Mesendoderm (in vitro differentiated cells): ENCODE results near the gene PRKAB2.
"Not testable (repeated sequence)": the region's sequence is repeated elsewhere in the genome, so short reads cannot be mapped to it uniquely, and the experiment has no call there.

Experiments used
- DNase-seq: peaks from one replicate; pipeline ENCODE4 v3.0.0; 2013
- H2AK5ac ChIP-seq: 2 replicates; pipeline ENCODE4 v1.6.1; 2013; ENCODE audit warnings: low read length, inconsistent platforms
- H2BK120ac ChIP-seq: 2 replicates; pipeline ENCODE4 v1.6.1; 2013; ENCODE audit warnings: low read depth, mild to moderate bottlenecking, low read length, moderate library complexity, mixed read lengths
- H2BK15ac ChIP-seq: replicated peaks from 2 replicates; pipeline ENCODE4 v1.6.1; 2013; ENCODE audit warnings: low read depth, mild to moderate bottlenecking, moderate library complexity
- H2BK5ac ChIP-seq: 2 replicates; pipeline ENCODE4 v1.6.1; 2013; ENCODE audit warnings: low read length, inconsistent platforms
- H3K18ac ChIP-seq: 2 replicates; pipeline ENCODE4 v1.6.1; 2013; ENCODE audit warnings: mild to moderate bottlenecking, low read length, mixed read lengths
- H3K23ac ChIP-seq: one replicate; pipeline ENCODE4 v1.6.1; 2013; ENCODE audit warnings: low read length
- H3K27ac ChIP-seq: 2 replicates; pipeline ENCODE4 v1.5.1; 2013; ENCODE audit warnings: low read depth, mild to moderate bottlenecking, inconsistent platforms, low read length, moderate library complexity
- H3K27me3 ChIP-seq: 2 replicates; pipeline ENCODE4 v1.6.1; 2013; ENCODE audit warnings: low read length, control low read depth, mild to moderate bottlenecking, inconsistent platforms; ENCODE audit not compliant: insufficient read depth, poor library complexity
- H3K36me3 ChIP-seq: 2 replicates; pipeline ENCODE4 v1.6.1; 2013; ENCODE audit warnings: low read length, inconsistent platforms; ENCODE audit not compliant: control insufficient read depth, insufficient read depth
- H3K4ac ChIP-seq: one replicate; pipeline ENCODE4 v1.6.1; 2013; ENCODE audit warnings: low read depth, mild to moderate bottlenecking, low read length, moderate library complexity
- H3K4me1 ChIP-seq: 2 replicates; pipeline ENCODE4 v1.6.1; 2013; ENCODE audit warnings: low read depth, low read length, inconsistent platforms; ENCODE audit not compliant: control insufficient read depth
- H3K4me2 ChIP-seq: 2 replicates; pipeline ENCODE4 v1.6.1; 2013; ENCODE audit warnings: low read length
- H3K4me3 ChIP-seq: 2 replicates; pipeline ENCODE4 v1.5.1; 2013; ENCODE audit warnings: mild to moderate bottlenecking, low read length
- H3K56ac ChIP-seq: one replicate; pipeline ENCODE4 v1.6.1; 2013; ENCODE audit warnings: low read length
- H3K79me1 ChIP-seq: 2 replicates; pipeline ENCODE4 v1.6.1; 2013; ENCODE audit warnings: low read length, inconsistent platforms
- H3K79me2 ChIP-seq: 2 replicates; pipeline ENCODE4 v1.6.1; 2013; ENCODE audit warnings: mild to moderate bottlenecking, low read length; ENCODE audit not compliant: control insufficient read depth, insufficient read depth
- H3K9ac ChIP-seq: 2 replicates; pipeline ENCODE4 v1.6.1; 2013; ENCODE audit warnings: low read length, inconsistent platforms
- H4K5ac ChIP-seq: one replicate; pipeline ENCODE4 v1.6.1; 2013; ENCODE audit warnings: low read length
- H4K8ac ChIP-seq: one replicate; pipeline ENCODE4 v1.6.1; 2013; ENCODE audit warnings: low read depth, mild to moderate bottlenecking, control low read depth, low read length, moderate library complexity
- WGBS: extraction: QIAGEN DNeasy Blood & Tissue Kit; methylation state at CpG from one replicate; pipeline ENCODE4 v1.1.7; 2013; ENCODE audit warnings: low lambda C conversion rate, missing lambda C conversion rate; ENCODE audit not compliant: insufficient coverage; ENCODE audit errors: extremely low coverage; 5-methylcytosine and 5-hydroxymethylcytosine counted together

PRKAB2 gene

GRCh38 chr1:147142886-147143285 is 29.4 kb downstream of the PRKAB2 start:
- H3K56ac ChIP-seq: no peak overlapping the region
- no peaks in the 10 kb centered on the region for H3K79me2 ChIP-seq
- H2BK15ac ChIP-seq: no peak overlapping the region
- H3K27me3 ChIP-seq: no peaks in the 10 kb centered on the region
- H3K79me1 ChIP-seq: no peaks in the 10 kb centered on the region
- no peak overlapping the region for H3K4me2 ChIP-seq
- no peak overlapping the region for H3K18ac ChIP-seq
- no peak overlapping the region for H3K23ac ChIP-seq
- H2BK120ac ChIP-seq: no peak overlapping the region
- H3K4me1 ChIP-seq: no peaks in the 10 kb centered on the region
- no CpG with 5 or more reads among the region's 2 CpGs for WGBS
- H3K9ac ChIP-seq: no peak overlapping the region
- no peak overlapping the region for H4K5ac ChIP-seq
- no peak for DNase-seq
- H2BK5ac ChIP-seq: no peak overlapping the region
- H4K8ac ChIP-seq: no peak overlapping the region
- no peak overlapping the region for H3K4ac ChIP-seq
- H3K27ac ChIP-seq: no peak overlapping the region
- no peaks in the 10 kb centered on the region for H3K36me3 ChIP-seq
- H2AK5ac ChIP-seq: no peak overlapping the region
- no peak overlapping the region for H3K4me3 ChIP-seq

GRCh38 chr1:147130721-147131120 is 41.5 kb downstream of the PRKAB2 start:
- not testable (repeated sequence) for H4K8ac ChIP-seq, H3K9ac ChIP-seq, H3K4me1 ChIP-seq, H3K27ac ChIP-seq, H2BK15ac ChIP-seq, H4K5ac ChIP-seq, H3K4me2 ChIP-seq, H2AK5ac ChIP-seq, H3K18ac ChIP-seq, DNase-seq, H3K4ac ChIP-seq, H3K27me3 ChIP-seq, H2BK5ac ChIP-seq, H3K4me3 ChIP-seq, H3K79me2 ChIP-seq, H3K23ac ChIP-seq, H3K56ac ChIP-seq, H3K79me1 ChIP-seq, H3K36me3 ChIP-seq, H2BK120ac ChIP-seq
- WGBS: no CpG with 5 or more reads among the region's 1 CpG

- Histone ChIP-seq H4K8ac (no peak overlapping the region), H3K56ac (no peak overlapping the region), H3K79me2 (no peaks in the 10 kb centered on the region), H3K27me3 (no peaks in the 10 kb centered on the region), H4K5ac (no peak overlapping the region), H2AK5ac (no peak overlapping the region), H3K79me1 (no peaks in the 10 kb centered on the region), H3K23ac (no peak overlapping the region), H2BK120ac (no peak overlapping the region), H3K36me3 (no peaks in the 10 kb centered on the region), H3K4ac (no peak overlapping the region), H2BK5ac (no peak overlapping the region), H3K4me3 (no peak overlapping the region), H3K27ac (no peak overlapping the region), H3K4me2 (no peak overlapping the region), H3K9ac (no peak overlapping the region), H3K4me1 (no peaks in the 10 kb centered on the region), H3K18ac (no peak overlapping the region), H2BK15ac (no peak overlapping the region)
- no peak for DNase-seq
- no CpG with 5 or more reads among the region's 3 CpGs for WGBS
Observed at GRCh38 chr1:147129116-147129873, 43.0 kb downstream of the PRKAB2 start.

- no peak overlapping the region for H2AK5ac ChIP-seq
- no peaks in the 10 kb centered on the region for H3K79me1 ChIP-seq
- H2BK15ac ChIP-seq: no peak overlapping the region
- DNase-seq: no peak
- H3K4me2 ChIP-seq: no peak overlapping the region
- no peak overlapping the region for H3K9ac ChIP-seq
- H3K27ac ChIP-seq: no peak overlapping the region
- H3K56ac ChIP-seq: no peak overlapping the region
- H3K23ac ChIP-seq: no peak overlapping the region
- H3K4ac ChIP-seq: no peak overlapping the region
- H3K18ac ChIP-seq: no peak overlapping the region
- no peaks in the 10 kb centered on the region for H3K79me2 ChIP-seq
- H3K4me3 ChIP-seq: no peak overlapping the region
- H2BK120ac ChIP-seq: no peak overlapping the region
- WGBS: no CpG with 5 or more reads among the region's 2 CpGs
- H2BK5ac ChIP-seq: no peak overlapping the region
- no peak overlapping the region for H4K5ac ChIP-seq
- H4K8ac ChIP-seq: no peak overlapping the region
- H3K27me3 ChIP-seq: no peaks in the 10 kb centered on the region
- H3K4me1 ChIP-seq: no peaks in the 10 kb centered on the region
- no peaks in the 10 kb centered on the region for H3K36me3 ChIP-seq
Observed at GRCh38 chr1:147124266-147124665, 48.0 kb downstream of the PRKAB2 start.

- Histone ChIP-seq H3K4me3 (no peak overlapping the region), H3K27ac (no peak overlapping the region), H3K36me3 (no peaks in the 10 kb centered on the region), H2BK5ac (no peak overlapping the region), H2BK120ac (no peak overlapping the region), H3K4ac (no peak overlapping the region), H3K79me2 (no peaks in the 10 kb centered on the region), H3K18ac (no peak overlapping the region), H2BK15ac (no peak overlapping the region), H3K4me1 (no peaks in the 10 kb centered on the region), H4K8ac (no peak overlapping the region), H2AK5ac (no peak overlapping the region), H3K23ac (no peak overlapping the region), H3K56ac (no peak overlapping the region), H3K4me2 (no peak overlapping the region), H3K79me1 (no peaks in the 10 kb centered on the region), H3K9ac (no peak overlapping the region), H4K5ac (no peak overlapping the region), H3K27me3 (no peaks in the 10 kb centered on the region)
- no CpG with 5 or more reads among the region's 1 CpG for WGBS
- DNase-seq: no peak
Observed at GRCh38 chr1:147117109-147117508, 55.2 kb downstream of the PRKAB2 start.

GRCh38 chr1:147115496-147115895 is 56.8 kb downstream of the PRKAB2 start:
- WGBS: no CpG with 5 or more reads among the region's 2 CpGs
- no peaks in the 10 kb centered on the region for H3K79me2 ChIP-seq

More at GRCh38 chr1:147115496-147115895, 56.8 kb downstream of the PRKAB2 start:
- H3K4me1 ChIP-seq: no peaks in the 10 kb centered on the region
- DNase-seq: no peak
- H3K36me3 ChIP-seq: no peaks in the 10 kb centered on the region
- H4K8ac ChIP-seq: no peak overlapping the region
- no peak overlapping the region for H3K56ac ChIP-seq
- no peak overlapping the region for H2BK5ac ChIP-seq
- H3K9ac ChIP-seq: no peak overlapping the region
- H3K79me1 ChIP-seq: no peaks in the 10 kb centered on the region
- H3K4me3 ChIP-seq: no peak overlapping the region
- H2AK5ac ChIP-seq: no peak overlapping the region
- H2BK15ac ChIP-seq: no peak overlapping the region
- no peak overlapping the region for H3K18ac ChIP-seq
- no peak overlapping the region for H4K5ac ChIP-seq
- H3K4me2 ChIP-seq: no peak overlapping the region
- no peak overlapping the region for H2BK120ac ChIP-seq
- no peaks in the 10 kb centered on the region for H3K27me3 ChIP-seq
- H3K27ac ChIP-seq: no peak overlapping the region
- no peak overlapping the region for H3K23ac ChIP-seq
- no peak overlapping the region for H3K4ac ChIP-seq
